AG04449 (cell line): ENCODE results near the gene DNAI4.

Experiments
- CTCF ChIA-PET: fragments of 350-600 bp; formaldehyde crosslinking; extraction: SDS; loops from one replicate; lab custom pipeline; 2021; ENCODE audit warnings: antibody characterized with exemption; lab: Yijun Ruan, JAX
- POLR2A ChIA-PET: fragments of 400-600, 350-600 bp; formaldehyde crosslinking; extraction: SDS; loops from one replicate; lab custom pipeline; 2020; ENCODE audit warnings: antibody characterized with exemption, inconsistent platforms; lab: Yijun Ruan, JAX
- DNase-seq: peaks from one replicate; pipeline ENCODE4 v3.0.0-alpha.2; 2010; ENCODE audit warnings: low read depth, low spot score
- H3K4me3 ChIP-seq: 2 replicates; pipeline ENCODE4 v1.5.1; 2011; ENCODE audit warnings: low read depth, mild to moderate bottlenecking, control low read depth, low read length
- CTCF ChIP-seq: IDR thresholded peaks from one replicate; pipeline ENCODE4 v1.5.1; 2011; ENCODE audit warnings: mild to moderate bottlenecking, moderate library complexity, low read length, control low read depth, inconsistent platforms; ENCODE audit not compliant: insufficient read depth; ENCODE audit errors: missing control alignments

The DNAI4 gene

GRCh38 chr1:66778266-66778665 is 146.4 kb downstream of the DNAI4 start:
- POLR2A ChIA-PET: no interaction called here

GRCh38 chr1:66777831-66778230 is 146.8 kb downstream of the DNAI4 start:
- no peak for DNase-seq
- TF ChIP-seq CTCF: no peak
- ChIA-PET POLR2A (no interaction called here), CTCF (interaction anchor here (0.9 to 2.0 kb wide), 3 partner anchors 12 to 371 kb away, joined by 4 to 7 read pairs (median 5); no protein-coding TSS in a partner anchor)
- H3K4me3 ChIP-seq: no peak overlapping the region

More at GRCh38 chr1:66778266-66778665, 146.4 kb downstream of the DNAI4 start:
- DNase-seq: no peak
- no peak overlapping the region for H3K4me3 ChIP-seq
- CTCF ChIA-PET: interaction anchor here (2.0 kb wide), 2 partner anchors 13 to 371 kb away, joined by 5 to 7 read pairs; no protein-coding TSS in a partner anchor
- TF ChIP-seq CTCF: no peak

- no peak for DNase-seq
- TF ChIP-seq CTCF: no peak
- ChIA-PET POLR2A (no interaction called here), CTCF (interaction anchor here (1.4 kb wide), 1 partner anchor 373 kb away, joined by 6 read pairs; no protein-coding TSS in a partner anchor)
- H3K4me3 ChIP-seq: no peak overlapping the region
Measured at GRCh38 chr1:66775646-66776045, 149.0 kb downstream of the DNAI4 start.

- H3K4me3 ChIP-seq: no peak overlapping the region
- ChIA-PET POLR2A (no interaction called here), CTCF (interaction anchor here (1.4 kb wide), 1 partner anchor 374 kb away, joined by 6 read pairs; no protein-coding TSS in a partner anchor)
- DNase-seq: no peak
- TF ChIP-seq CTCF: no peak
Measured at GRCh38 chr1:66774438-66774837, 150.2 kb downstream of the DNAI4 start.

- CTCF ChIA-PET: interaction anchor here (1.6 to 1.7 kb wide), 2 partner anchors 12 to 376 kb away, joined by 5 to 6 read pairs; no protein-coding TSS in a partner anchor
- POLR2A ChIA-PET: no interaction called here
- no peak overlapping the region for H3K4me3 ChIP-seq
- DNase-seq: no peak
- TF ChIP-seq CTCF: no peak
Measured at GRCh38 chr1:66773227-66773626, 151.4 kb downstream of the DNAI4 start.

GRCh38 chr1:66770694-66771093 is 154.0 kb downstream of the DNAI4 start:
- DNase-seq: no peak
- POLR2A ChIA-PET: no interaction called here
- H3K4me3 ChIP-seq: no peak overlapping the region
- no peak for TF ChIP-seq CTCF
- CTCF ChIA-PET: no interaction called here
